HCT116 (cell line): Measurements from ENCODE around the gene UGGT2. TPM values are rescaled to one million over a fixed set of nuclear protein-coding genes. Genes with fewer than 3 reads are reported as not detected.

Source experiments
- ATAC-seq: fragments of 200-7000 bp; cut with Tn5 transposase; 2 replicates; pipeline ENCODE4 v1.9.1; 2020; ENCODE audit warnings: mild to moderate bottlenecking, moderate library complexity
- BruUV-seq: library from RNA; stranded (reverse); fragments of 400-500 nt; replicated peaks from 2 replicates; lab custom pipeline; 2021; lab: Mats Ljungman, UMichigan
- CTCF ChIA-PET: fragments of 300-600 bp; sonication (Branson Sonifier 250); formaldehyde crosslinking; loops from one replicate; lab custom pipeline; 2021; ENCODE audit warnings: antibody characterized with exemption; lab: Charles Lee
- POLR2A ChIA-PET: fragments of 300-600, 350-600 bp; sonication (Branson Sonifier 250); formaldehyde crosslinking; loops from one replicate; lab custom pipeline; 2021; ENCODE audit warnings: antibody characterized with exemption; lab: Charles Lee
- RAD21 ChIA-PET, 2 experiments: fragments of 300-600 bp; sonication (Branson Sonifier 250); formaldehyde crosslinking; loops; one replicate each; lab custom pipeline; 2023; ENCODE audit warnings: low total read pairs in 2 of 2; ENCODE audit not compliant: uncharacterized antibody in 2 of 2, unreplicated experiment in 2 of 2, low non-redundant PET in 1 of 2; lab: Charles Lee
- DNase-seq: peaks from one replicate; pipeline ENCODE4 v3.0.0-alpha.2; 2010; ENCODE audit warnings: low read depth, low spot score
- H2AFZ ChIP-seq: fragments of 200-600 bp; shearing (Covaris generic), sonication (generic); 2 replicates; pipeline ENCODE4 v1.6.1; 2017; ENCODE audit warnings: low read depth, mixed run types, mixed read lengths, antibody characterized with exemption, low read length; ENCODE audit not compliant: poor library complexity, severe bottlenecking
- H3K27ac ChIP-seq: 2 replicates; pipeline ENCODE4 v1.5.1; 2012; ENCODE audit warnings: low read depth, low read length
- H3K27me3 ChIP-seq: fragments of 200-600 bp; sonication (generic); 2 replicates; pipeline ENCODE4 v1.6.1; 2016; ENCODE audit warnings: mixed run types, low read length, mixed read lengths; ENCODE audit not compliant: insufficient read depth
- H3K36me3 ChIP-seq, 2 experiments: fragments of 200-500 bp in 1 of 2; fragments of 200-600 bp in 1 of 2; sonication (Bioruptor generic) in 1 of 2; sonication (generic) in 1 of 2; 2 replicates each; pipeline versions ENCODE4 v1.5.1 to v1.6.1; 2014 to 2016; ENCODE audit warnings: low read length in 2 of 2, inconsistent platforms in 1 of 2, mixed read lengths in 1 of 2, mixed run types in 1 of 2; ENCODE audit not compliant: insufficient read depth in 2 of 2, control insufficient read depth in 1 of 2
- H3K4me1 ChIP-seq, 2 experiments: fragments of 200-600 bp in 1 of 2; sonication (generic) in 1 of 2; 2 replicates each; pipeline versions ENCODE4 v1.5.1 to v1.6.1; 2012 to 2017; ENCODE audit warnings: low read length in 2 of 2, inconsistent platforms in 1 of 2, mild to moderate bottlenecking in 1 of 2, mixed read lengths in 1 of 2, mixed run types in 1 of 2, moderate library complexity in 1 of 2; ENCODE audit not compliant: insufficient read depth in 2 of 2, control insufficient read depth in 1 of 2
- H3K4me2 ChIP-seq: fragments of 200-600 bp; sonication (generic); 2 replicates; pipeline ENCODE4 v1.6.1; 2017; ENCODE audit warnings: mixed run types, low read length, mixed read lengths
- H3K4me3 ChIP-seq, 2 experiments: fragments of 200-600 bp in 1 of 2; sonication (generic) in 1 of 2; replicated peaks in 1 of 2; 2 replicates each; pipeline ENCODE4 v1.5.1; 2011 to 2016; ENCODE audit warnings: low read length in 2 of 2, control low read depth in 1 of 2, low read depth in 1 of 2, mild to moderate bottlenecking in 1 of 2, mixed read lengths in 1 of 2, mixed run types in 1 of 2
- H3K79me2 ChIP-seq: fragments of 200-600 bp; sonication (generic); 2 replicates; pipeline ENCODE4 v1.6.1; 2017; ENCODE audit warnings: mild to moderate bottlenecking, mixed run types, low read length, moderate library complexity, mixed read lengths; ENCODE audit not compliant: insufficient read depth
- H3K9ac ChIP-seq: fragments of 200-600 bp; sonication (generic); 2 replicates; pipeline ENCODE4 v1.6.1; 2016; ENCODE audit warnings: low read length, mixed read lengths
- H3K9me2 ChIP-seq: fragments of 200-600 bp; sonication (generic), shearing (Covaris generic); 2 replicates; pipeline ENCODE4 v1.6.1; 2017; ENCODE audit warnings: mixed run types, mild to moderate bottlenecking, moderate library complexity; ENCODE audit not compliant: insufficient read depth
- H3K9me3 ChIP-seq, 2 experiments: fragments of 200-500 bp in 1 of 2; fragments of 200-600 bp in 1 of 2; sonication (Bioruptor generic) in 1 of 2; sonication (generic) in 1 of 2; 2 replicates each; pipeline ENCODE4 v1.6.1; 2014 to 2017; ENCODE audit warnings: low read length in 2 of 2, mixed read lengths in 2 of 2, inconsistent platforms in 1 of 2, low read depth in 1 of 2, mild to moderate bottlenecking in 1 of 2, mixed run types in 1 of 2, moderate library complexity in 1 of 2; ENCODE audit not compliant: control insufficient read depth in 1 of 2, insufficient read depth in 1 of 2
- H4K20me1 ChIP-seq: fragments of 200-600 bp; sonication (generic), shearing (Covaris generic); 2 replicates; pipeline ENCODE4 v1.6.1; 2017; ENCODE audit warnings: mixed run types, mild to moderate bottlenecking, moderate library complexity; ENCODE audit not compliant: insufficient read depth
- CBX3 ChIP-seq: IDR thresholded peaks from 2 replicates; pipeline ENCODE4 v1.6.1; 2012; ENCODE audit warnings: low read depth
- EGR1 ChIP-seq: IDR thresholded peaks from 2 replicates; pipeline ENCODE4 v1.6.1; 2012; ENCODE audit warnings: low read depth
- EZH2 ChIP-seq: fragments of 200-600 bp; sonication (generic); IDR thresholded peaks from 2 replicates; pipeline ENCODE4 v1.6.1; 2017; ENCODE audit warnings: antibody characterized with exemption, mixed run types
- FOSL1 ChIP-seq: IDR thresholded peaks from 2 replicates; pipeline ENCODE4 v1.6.1; 2012; ENCODE audit warnings: low read depth
- POLR2A ChIP-seq: IDR thresholded peaks from 2 replicates; pipeline ENCODE4 v1.7.0; 2011; ENCODE audit warnings: borderline replicate concordance; ENCODE audit not compliant: insufficient read depth, insufficient read length; ENCODE audit errors: extremely low read depth
- POLR2AphosphoS5 ChIP-seq: IDR thresholded peaks from 2 replicates; pipeline ENCODE4 v1.6.1; 2011; ENCODE audit warnings: mild to moderate bottlenecking, low read depth, low read length, moderate library complexity
- RAD21 ChIP-seq: IDR thresholded peaks from 2 replicates; pipeline ENCODE4 v1.6.1; 2012; ENCODE audit warnings: low read depth, mild to moderate bottlenecking
- SIN3A ChIP-seq: IDR thresholded peaks from 2 replicates; pipeline ENCODE4 v1.6.1; 2012; ENCODE audit warnings: low read depth
- SP1 ChIP-seq: IDR thresholded peaks from 2 replicates; pipeline ENCODE4 v1.6.1; 2012; ENCODE audit warnings: low read depth
- SRF ChIP-seq: IDR thresholded peaks from 2 replicates; pipeline ENCODE4 v1.6.1; 2012; ENCODE audit warnings: low read depth
- TCF7L2 ChIP-seq: IDR thresholded peaks from 2 replicates; pipeline ENCODE4 v1.7.0; 2011; ENCODE audit warnings: borderline replicate concordance, inconsistent platforms; ENCODE audit not compliant: insufficient read depth, insufficient read length; ENCODE audit errors: extremely low read depth
- YY1 ChIP-seq: IDR thresholded peaks from 2 replicates; pipeline ENCODE4 v1.6.1; 2011; ENCODE audit warnings: low read length, low read depth, moderate library complexity, mild to moderate bottlenecking; ENCODE audit not compliant: insufficient replicate concordance; ENCODE audit errors: extremely low read depth
- ZNF274 ChIP-seq: fragments of 200-500 bp; sonication (Bioruptor generic); IDR thresholded peaks from 2 replicates; pipeline ENCODE4 v1.6.1; 2014; ENCODE audit warnings: mild to moderate bottlenecking, low read depth, low read length, inconsistent platforms
- intact Hi-C: fragments of 100-400 bp; cut with micrococcal nuclease; formaldehyde crosslinking; loops from 2 replicates; pipeline ENCODE4 v1.10.0; 2022
- total RNA-seq: library from RNA; stranded (reverse); gene quantifications from one replicate; pipeline ENCODE4 v1.2.1, GENCODE V29; 2021; ENCODE audit not compliant: unreplicated experiment
- TF ChIP-seq, protein P1 (sequence below): IDR thresholded peaks from 2 replicates; pipeline ENCODE4 v1.6.1; 2012
- TF ChIP-seq, protein P2 (sequence below): IDR thresholded peaks from 2 replicates; pipeline ENCODE4 v1.6.1; 2012
- TF ChIP-seq, protein P3 (sequence below): IDR thresholded peaks from 2 replicates; pipeline ENCODE4 v1.6.1; 2012; ENCODE audit warnings: low read depth
- TF ChIP-seq, protein P4 (sequence below), 3 experiments: fragments of 200-600 bp in 1 of 3; sonication (generic) in 1 of 3; IDR thresholded peaks in 2 of 3; conservative IDR thresholded peaks in 1 of 3; 2 replicates each; pipeline ENCODE4 v1.5.1; 2012 to 2017; ENCODE audit warnings: low read depth in 2 of 3, low read length in 2 of 3, antibody characterized with exemption in 1 of 3, borderline replicate concordance in 1 of 3, control low read depth in 1 of 3, mild to moderate bottlenecking in 1 of 3, mixed read lengths in 1 of 3, mixed run types in 1 of 3, moderate library complexity in 1 of 3; ENCODE audit not compliant: insufficient read depth in 1 of 3

The UGGT2 gene
- total RNA-seq, 1 experiment from 2014 or later, result 27.1 TPM

DNA sequence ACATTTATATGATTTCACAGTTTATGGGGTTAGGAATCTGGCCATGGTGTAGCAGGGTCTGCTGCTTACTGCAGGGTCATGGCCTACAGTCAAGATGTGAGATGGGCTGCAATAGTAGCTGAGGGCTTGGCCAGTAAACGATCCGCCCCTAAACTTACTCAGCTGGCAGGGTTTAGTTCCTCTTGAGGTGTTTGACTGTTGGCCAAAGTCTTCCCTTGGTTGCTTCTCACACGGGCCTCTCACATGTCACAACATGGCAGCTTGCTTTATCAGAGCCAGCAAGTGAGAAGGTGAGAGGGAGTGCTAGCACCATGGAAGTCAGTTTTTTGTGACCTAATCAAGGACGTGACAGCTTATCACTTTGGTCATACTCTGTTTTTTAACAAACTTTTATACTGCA is 299.1 kb downstream of the UGGT2 start:
- ATAC-seq (no peak), DNase-seq (no peak)
- intact Hi-C loops, result no loop called here
- BruUV-seq, result no TSS peak
- Histone ChIP-seq H3K9me3 (no peaks in the 10 kb centered on the region), H3K9me2 (no peaks in the 10 kb centered on the region), H3K9ac (no peak overlapping the region), H3K4me2 (no peak overlapping the region), H2AFZ (no peak overlapping the region), H3K27ac (no peak overlapping the region), H3K79me2 (no peaks in the 10 kb centered on the region), H3K27me3 (no peaks in the 10 kb centered on the region), H4K20me1 (no peaks in the 10 kb centered on the region), H3K36me3 (no peaks in the 10 kb centered on the region), H3K4me3 (no peak overlapping the region), H3K4me1 (no peaks in the 10 kb centered on the region)
- CTCF ChIA-PET, result no interaction called here
- RAD21 ChIA-PET, result no interaction called here
- no peak for TF ChIP-seq YY1
- POLR2A ChIA-PET, result no interaction called here

DNA sequence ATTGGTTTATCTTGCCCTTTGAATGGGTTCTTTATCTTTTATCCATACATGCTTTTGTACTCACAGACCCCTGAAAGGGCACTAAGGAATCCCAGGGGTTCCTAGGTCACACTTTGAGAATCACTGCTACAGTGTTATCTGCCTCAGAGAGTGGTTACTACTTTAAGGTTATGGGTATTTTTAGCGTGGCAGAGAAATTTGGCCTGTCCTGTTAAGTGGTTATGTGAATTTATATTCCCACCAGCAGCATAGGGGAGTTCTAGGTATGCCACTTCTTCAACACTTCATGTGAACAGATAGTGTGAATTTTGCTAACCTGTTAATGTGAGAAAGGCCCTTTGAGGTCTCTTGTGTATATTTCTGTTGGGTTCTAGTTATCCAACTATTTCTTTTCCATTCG is 300.5 kb downstream of the UGGT2 start:
- ChIA-PET RAD21 (no interaction called here), POLR2A (no interaction called here)
- no peak for TF ChIP-seq RAD21
- no peak for TF ChIP-seq SP1
- TF ChIP-seq, protein P1, sequence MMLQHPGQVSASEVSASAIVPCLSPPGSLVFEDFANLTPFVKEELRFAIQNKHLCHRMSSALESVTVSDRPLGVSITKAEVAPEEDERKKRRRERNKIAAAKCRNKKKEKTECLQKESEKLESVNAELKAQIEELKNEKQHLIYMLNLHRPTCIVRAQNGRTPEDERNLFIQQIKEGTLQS, result no peak
- TF ChIP-seq ZNF274, result no peak
- TF ChIP-seq POLR2A, result no peak
- no peak for TF ChIP-seq EGR1
- no peak for TF ChIP-seq POLR2AphosphoS5
- no peak for TF ChIP-seq SRF
- TF ChIP-seq, protein P2, sequence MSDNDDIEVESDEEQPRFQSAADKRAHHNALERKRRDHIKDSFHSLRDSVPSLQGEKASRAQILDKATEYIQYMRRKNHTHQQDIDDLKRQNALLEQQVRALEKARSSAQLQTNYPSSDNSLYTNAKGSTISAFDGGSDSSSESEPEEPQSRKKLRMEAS, result no peak
- no peak for TF ChIP-seq YY1
- no peak for TF ChIP-seq SIN3A
- no peak for TF ChIP-seq EZH2
- TF ChIP-seq, protein P3, sequence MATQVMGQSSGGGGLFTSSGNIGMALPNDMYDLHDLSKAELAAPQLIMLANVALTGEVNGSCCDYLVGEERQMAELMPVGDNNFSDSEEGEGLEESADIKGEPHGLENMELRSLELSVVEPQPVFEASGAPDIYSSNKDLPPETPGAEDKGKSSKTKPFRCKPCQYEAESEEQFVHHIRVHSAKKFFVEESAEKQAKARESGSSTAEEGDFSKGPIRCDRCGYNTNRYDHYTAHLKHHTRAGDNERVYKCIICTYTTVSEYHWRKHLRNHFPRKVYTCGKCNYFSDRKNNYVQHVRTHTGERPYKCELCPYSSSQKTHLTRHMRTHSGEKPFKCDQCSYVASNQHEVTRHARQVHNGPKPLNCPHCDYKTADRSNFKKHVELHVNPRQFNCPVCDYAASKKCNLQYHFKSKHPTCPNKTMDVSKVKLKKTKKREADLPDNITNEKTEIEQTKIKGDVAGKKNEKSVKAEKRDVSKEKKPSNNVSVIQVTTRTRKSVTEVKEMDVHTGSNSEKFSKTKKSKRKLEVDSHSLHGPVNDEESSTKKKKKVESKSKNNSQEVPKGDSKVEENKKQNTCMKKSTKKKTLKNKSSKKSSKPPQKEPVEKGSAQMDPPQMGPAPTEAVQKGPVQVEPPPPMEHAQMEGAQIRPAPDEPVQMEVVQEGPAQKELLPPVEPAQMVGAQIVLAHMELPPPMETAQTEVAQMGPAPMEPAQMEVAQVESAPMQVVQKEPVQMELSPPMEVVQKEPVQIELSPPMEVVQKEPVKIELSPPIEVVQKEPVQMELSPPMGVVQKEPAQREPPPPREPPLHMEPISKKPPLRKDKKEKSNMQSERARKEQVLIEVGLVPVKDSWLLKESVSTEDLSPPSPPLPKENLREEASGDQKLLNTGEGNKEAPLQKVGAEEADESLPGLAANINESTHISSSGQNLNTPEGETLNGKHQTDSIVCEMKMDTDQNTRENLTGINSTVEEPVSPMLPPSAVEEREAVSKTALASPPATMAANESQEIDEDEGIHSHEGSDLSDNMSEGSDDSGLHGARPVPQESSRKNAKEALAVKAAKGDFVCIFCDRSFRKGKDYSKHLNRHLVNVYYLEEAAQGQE, result no peak
- no peak for TF ChIP-seq TCF7L2
- TF ChIP-seq FOSL1, result no peak
- TF ChIP-seq CBX3, result no peak
- TF ChIP-seq, protein P4, sequence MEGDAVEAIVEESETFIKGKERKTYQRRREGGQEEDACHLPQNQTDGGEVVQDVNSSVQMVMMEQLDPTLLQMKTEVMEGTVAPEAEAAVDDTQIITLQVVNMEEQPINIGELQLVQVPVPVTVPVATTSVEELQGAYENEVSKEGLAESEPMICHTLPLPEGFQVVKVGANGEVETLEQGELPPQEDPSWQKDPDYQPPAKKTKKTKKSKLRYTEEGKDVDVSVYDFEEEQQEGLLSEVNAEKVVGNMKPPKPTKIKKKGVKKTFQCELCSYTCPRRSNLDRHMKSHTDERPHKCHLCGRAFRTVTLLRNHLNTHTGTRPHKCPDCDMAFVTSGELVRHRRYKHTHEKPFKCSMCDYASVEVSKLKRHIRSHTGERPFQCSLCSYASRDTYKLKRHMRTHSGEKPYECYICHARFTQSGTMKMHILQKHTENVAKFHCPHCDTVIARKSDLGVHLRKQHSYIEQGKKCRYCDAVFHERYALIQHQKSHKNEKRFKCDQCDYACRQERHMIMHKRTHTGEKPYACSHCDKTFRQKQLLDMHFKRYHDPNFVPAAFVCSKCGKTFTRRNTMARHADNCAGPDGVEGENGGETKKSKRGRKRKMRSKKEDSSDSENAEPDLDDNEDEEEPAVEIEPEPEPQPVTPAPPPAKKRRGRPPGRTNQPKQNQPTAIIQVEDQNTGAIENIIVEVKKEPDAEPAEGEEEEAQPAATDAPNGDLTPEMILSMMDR (IDR thresholded peaks at IDR 0.05 in 2 of 3, conservative IDR thresholded peaks at IDR 0.05 in 1 of 3; ENCODE audit: borderline replicate concordance in 1 of 3, insufficient read depth in 1 of 3, low read depth in 2 of 3, low read length in 2 of 3), result no peak

More for the DNA sequence above, 300.5 kb downstream of the UGGT2 start:
- Histone ChIP-seq H4K20me1 (no peaks in the 10 kb centered on the region), H3K36me3 (no peaks in the 10 kb centered on the region), H3K27me3 (no peaks in the 10 kb centered on the region), H3K4me3 (no peak overlapping the region), H2AFZ (no peak overlapping the region), H3K9me3 (no peaks in the 10 kb centered on the region), H3K27ac (no peak overlapping the region), H3K4me1 (no peaks in the 10 kb centered on the region), H3K79me2 (no peaks in the 10 kb centered on the region), H3K4me2 (no peak overlapping the region), H3K9ac (no peak overlapping the region), H3K9me2 (no peaks in the 10 kb centered on the region)
- ATAC-seq, result no peak
- DNase-seq, result no peak
- CTCF ChIA-PET, result no interaction called here
- intact Hi-C loops, result no loop called here
- BruUV-seq, result no TSS peak
